WTC11 (cell line): ENCODE measurements around the gene PTP4A2.

Experiments
- ATF1 ChIP-seq: sonication (generic); formaldehyde crosslinking; IDR thresholded peaks from 2 replicates; pipeline ENCODE4 v1.8.1; 2023; ENCODE audit warnings: mild to moderate bottlenecking, moderate library complexity, missing genetic modification reagents
- ATF2 ChIP-seq: sonication (generic); formaldehyde crosslinking; IDR thresholded peaks from 2 replicates; pipeline ENCODE4 v1.8.1; 2022; ENCODE audit warnings: low read depth, missing genetic modification reagents, borderline replicate concordance
- CREM ChIP-seq: sonication (generic); formaldehyde crosslinking; IDR thresholded peaks from 2 replicates; pipeline ENCODE4 v1.8.1; 2022; ENCODE audit warnings: mild to moderate bottlenecking, missing genetic modification reagents, moderate library complexity
- CTCF ChIP-seq: fragments of 200-600 bp; IDR thresholded peaks from 2 replicates; pipeline ENCODE4 v1.8.0; 2022; ENCODE audit warnings: antibody characterized with exemption
- E2F5 ChIP-seq: sonication (generic); formaldehyde crosslinking; IDR thresholded peaks from 2 replicates; pipeline ENCODE4 v1.8.1; 2022; ENCODE audit warnings: mild to moderate bottlenecking, moderate library complexity, missing genetic modification reagents
- ELF4 ChIP-seq: sonication (generic); formaldehyde crosslinking; IDR thresholded peaks from 2 replicates; pipeline ENCODE4 v1.8.1; 2022; ENCODE audit warnings: low read depth, mild to moderate bottlenecking, moderate library complexity, missing genetic modification reagents
- ETV6 ChIP-seq: sonication (generic); formaldehyde crosslinking; IDR thresholded peaks from 2 replicates; pipeline ENCODE4 v1.8.1; 2022; ENCODE audit warnings: mild to moderate bottlenecking, missing genetic modification reagents
- GTF2I ChIP-seq: fragments of 250-450 bp; sonication (Bioruptor Pico); conservative IDR thresholded peaks from 2 replicates; pipeline ENCODE4 v1.4.0; 2021; ENCODE audit warnings: mild to moderate bottlenecking
- NFYB ChIP-seq: sonication (generic); formaldehyde crosslinking; conservative IDR thresholded peaks from 2 replicates; pipeline ENCODE4 v1.8.0; 2022; ENCODE audit warnings: low read depth, missing genetic modification reagents
- RELA ChIP-seq: sonication (generic); formaldehyde crosslinking; IDR thresholded peaks from 2 replicates; pipeline ENCODE4 v1.8.1; 2022; ENCODE audit warnings: missing genetic modification reagents, mild to moderate bottlenecking, borderline replicate concordance
- SP1 ChIP-seq: sonication (generic); formaldehyde crosslinking; conservative IDR thresholded peaks from 2 replicates; pipeline ENCODE4 v1.8.1; 2022; ENCODE audit warnings: missing genetic modification reagents
- TCF7 ChIP-seq: sonication (generic); formaldehyde crosslinking; IDR thresholded peaks from 2 replicates; pipeline ENCODE4 v1.8.0; 2022; ENCODE audit warnings: mild to moderate bottlenecking, low read depth, missing genetic modification reagents, moderate library complexity
- ZBTB43 ChIP-seq: sonication (generic); formaldehyde crosslinking; IDR thresholded peaks from 2 replicates; pipeline ENCODE4 v1.8.1; 2023; ENCODE audit warnings: mild to moderate bottlenecking, missing genetic modification reagents
- ZNF121 ChIP-seq: sonication (generic); formaldehyde crosslinking; IDR thresholded peaks from 2 replicates; pipeline ENCODE4 v1.8.0; 2023; ENCODE audit warnings: missing genetic modification reagents

GRCh38 chr1:31911994-31912780, 26.0 kb downstream of the PTP4A2 start:
- TF ChIP-seq E2F5 (CRISPR knock-in tag) (no peak), GTF2I (CRISPR knock-in tag) (no peak), ATF2 (CRISPR knock-in tag) (no peak), CTCF (no peak), ATF1 (no peak), CREM (no peak), ETV6 (CRISPR knock-in tag) (no peak), TCF7 (no peak), ZBTB43 (no peak), NFYB (CRISPR knock-in tag) (no peak), ELF4 (no peak), RELA (no peak), SP1 (no peak), ZNF121 (CRISPR knock-in tag) (no peak)
